Natural killer cell (primary cell): ENCODE measurements around the gene SLC25A26. TPM values are rescaled to one million over a fixed set of nuclear protein-coding genes. Genes with fewer than 3 reads are reported as not detected.
"Not testable (repeated sequence)": the region's sequence is repeated elsewhere in the genome, so short reads cannot be mapped to it uniquely, and the experiment has no call there.

Experiments
- ATAC-seq, 3 donors: fragments of 150-1000 bp in 2 of 3; fragments of 200-7000 bp in 1 of 3; cut with Tn5 transposase; 1 replicate in 1 of 3; 2 replicates in 2 of 3; pipeline ENCODE4 v1.10.0; 2021; ENCODE audit warnings: mild to moderate bottlenecking in 2 of 3, moderate library complexity in 2 of 3
- DNase-seq, 2 donors: peaks; one replicate each; pipeline versions ENCODE4 v3.0.0 to v3.0.0-alpha.2; 2013 to 2021; ENCODE audit warnings: mixed read lengths in 1 of 2
- H3K27ac ChIP-seq: one replicate; pipeline ENCODE4 v1.5.1; 2013; ENCODE audit warnings: mild to moderate bottlenecking, low read length
- H3K27me3 ChIP-seq: one replicate; pipeline ENCODE4 v1.6.1; 2013; ENCODE audit warnings: low read length; ENCODE audit not compliant: control insufficient read depth, insufficient read depth
- H3K36me3 ChIP-seq: one replicate; pipeline ENCODE4 v1.6.1; 2013; ENCODE audit warnings: low read length; ENCODE audit not compliant: control insufficient read depth, insufficient read depth
- H3K4me1 ChIP-seq: one replicate; pipeline ENCODE4 v1.6.1; 2013; ENCODE audit warnings: low read length; ENCODE audit not compliant: control insufficient read depth, insufficient read depth
- H3K4me3 ChIP-seq: one replicate; pipeline ENCODE4 v1.5.1; 2013; ENCODE audit warnings: low read length
- H3K9me3 ChIP-seq: one replicate; pipeline ENCODE4 v1.6.1; 2013; ENCODE audit warnings: low read length; ENCODE audit not compliant: control insufficient read depth, insufficient read depth
- H3K27ac Mint-ChIP-seq, 2 donors: one replicate each; pipeline ENCODE4 v1.8.0; 2022; ENCODE audit warnings: mild to moderate bottlenecking in 2 of 2, mixed read lengths in 2 of 2, moderate library complexity in 1 of 2
- H3K27me3 Mint-ChIP-seq, 2 donors: one replicate each; pipeline ENCODE4 v1.8.0; 2022; ENCODE audit warnings: low read depth in 2 of 2, mixed read lengths in 2 of 2
- H3K36me3 Mint-ChIP-seq: one replicate; pipeline ENCODE4 v1.8.0; 2022; ENCODE audit warnings: mixed read lengths
- H3K4me1 Mint-ChIP-seq, 2 donors: one replicate each; pipeline ENCODE4 v1.8.0; 2022; ENCODE audit warnings: mixed read lengths in 2 of 2
- H3K4me3 Mint-ChIP-seq: one replicate; pipeline ENCODE4 v1.8.0; 2022; ENCODE audit warnings: mild to moderate bottlenecking, moderate library complexity, mixed read lengths
- H3K9me3 Mint-ChIP-seq, 2 donors: one replicate each; pipeline ENCODE4 v1.8.0; 2022; ENCODE audit warnings: mixed read lengths in 2 of 2
- WGBS: methylation state at CpG from one replicate; pipeline ENCODE4 v1.1.7; 2013; ENCODE audit warnings: missing lambda C conversion rate; ENCODE audit not compliant: insufficient coverage; 5-methylcytosine and 5-hydroxymethylcytosine counted together
- intact Hi-C: fragments of 100-400 bp; cut with micrococcal nuclease; formaldehyde crosslinking; loops from one replicate; pipeline ENCODE4 v1.14.2; 2022
- total RNA-seq, 4 donors: library from RNA; stranded (reverse); fragments of 120-200 nt in 1 of 4; gene quantifications; one replicate each; pipeline versions ENCODE4 v1.2.3 to v1.2.4, GENCODE V29; 2013 to 2022
- TF ChIP-seq, protein P1 (sequence below): fragments of 200-600 bp; IDR thresholded peaks from one replicate; pipeline ENCODE4 v1.8.0; 2022; ENCODE audit warnings: antibody characterized with exemption

Gene SLC25A26
- total RNA-seq, 3 donors from 2014 or later (not counting 1 experiment from before 2014, with no cell fraction given): 18.4 to 23.9 (median 23.3) TPM

DNA sequence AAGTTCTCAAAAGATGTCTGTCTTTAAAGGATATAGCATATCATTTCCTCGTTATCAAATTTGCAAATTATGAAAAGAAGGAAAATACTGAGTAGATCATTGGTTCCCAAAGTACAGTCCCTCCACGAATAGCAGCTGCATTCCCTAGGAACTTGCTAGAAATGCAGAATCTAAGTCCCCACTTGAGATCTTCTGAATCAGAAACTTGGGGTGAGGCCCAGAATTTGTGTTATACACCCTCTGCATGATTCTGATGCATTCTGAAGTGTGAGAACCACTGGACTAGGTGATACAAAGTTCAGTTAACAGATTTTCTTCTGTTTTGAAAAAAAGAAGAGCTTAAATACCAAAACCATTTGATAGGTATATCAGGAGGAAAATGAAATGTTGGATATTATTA is 77.1 kb downstream of the SLC25A26 start:
- peaks cover 33% of the 10 kb centered on the region for H3K4me1 ChIP-seq
- ATAC-seq: peak; percentile 62 to 79 (median 74)
- DNase-seq: peak in 1 of 2 donors; percentile 51
- WGBS: 50% methylated on average over 1 of the region's 2 CpGs
- Mint-ChIP-seq H3K27ac (peak overlapping the region in 1 of 2 donors; percentile 90), H3K4me3 (peak overlapping the region; percentile 81), H3K27me3 (no peaks in the 10 kb centered on the region), H3K9me3 (no peaks in the 10 kb centered on the region), H3K4me1 (peaks cover 21 to 26% of the 10 kb centered on the region in 2 donors), H3K36me3 (no peaks in the 10 kb centered on the region)
- H3K9me3 ChIP-seq: no peaks in the 10 kb centered on the region
- H3K27ac ChIP-seq: peak overlapping the region; percentile 82
- TF ChIP-seq, protein P1, sequence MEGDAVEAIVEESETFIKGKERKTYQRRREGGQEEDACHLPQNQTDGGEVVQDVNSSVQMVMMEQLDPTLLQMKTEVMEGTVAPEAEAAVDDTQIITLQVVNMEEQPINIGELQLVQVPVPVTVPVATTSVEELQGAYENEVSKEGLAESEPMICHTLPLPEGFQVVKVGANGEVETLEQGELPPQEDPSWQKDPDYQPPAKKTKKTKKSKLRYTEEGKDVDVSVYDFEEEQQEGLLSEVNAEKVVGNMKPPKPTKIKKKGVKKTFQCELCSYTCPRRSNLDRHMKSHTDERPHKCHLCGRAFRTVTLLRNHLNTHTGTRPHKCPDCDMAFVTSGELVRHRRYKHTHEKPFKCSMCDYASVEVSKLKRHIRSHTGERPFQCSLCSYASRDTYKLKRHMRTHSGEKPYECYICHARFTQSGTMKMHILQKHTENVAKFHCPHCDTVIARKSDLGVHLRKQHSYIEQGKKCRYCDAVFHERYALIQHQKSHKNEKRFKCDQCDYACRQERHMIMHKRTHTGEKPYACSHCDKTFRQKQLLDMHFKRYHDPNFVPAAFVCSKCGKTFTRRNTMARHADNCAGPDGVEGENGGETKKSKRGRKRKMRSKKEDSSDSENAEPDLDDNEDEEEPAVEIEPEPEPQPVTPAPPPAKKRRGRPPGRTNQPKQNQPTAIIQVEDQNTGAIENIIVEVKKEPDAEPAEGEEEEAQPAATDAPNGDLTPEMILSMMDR: no peak
- intact Hi-C loops: no loop called here
- H3K4me3 ChIP-seq: no peak overlapping the region
- no peaks in the 10 kb centered on the region for H3K27me3 ChIP-seq
- no peaks in the 10 kb centered on the region for H3K36me3 ChIP-seq

DNA sequence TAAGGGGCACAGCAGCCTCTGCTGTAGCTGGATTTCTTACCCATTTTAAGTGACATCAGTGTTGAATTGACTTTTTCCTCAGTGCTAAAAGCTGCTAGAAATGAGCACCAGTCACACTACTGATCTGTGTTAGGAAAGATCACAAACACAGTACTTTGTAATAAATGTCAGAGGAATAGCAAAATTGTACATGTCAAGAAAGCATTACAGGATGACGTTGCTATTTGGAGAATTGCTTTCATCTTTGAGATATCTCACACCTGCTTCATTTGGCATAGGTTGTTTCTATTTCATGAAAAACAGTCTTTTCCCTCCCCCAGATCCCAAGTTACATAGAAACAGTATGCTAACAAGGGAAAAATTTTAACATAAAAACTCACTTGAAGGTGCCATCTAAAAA is 77.8 kb downstream of the SLC25A26 start:
- Histone ChIP-seq H3K4me3 (no peak overlapping the region), H3K36me3 (no peaks in the 10 kb centered on the region), H3K27me3 (no peaks in the 10 kb centered on the region), H3K27ac (peak overlapping the region; percentile 82), H3K4me1 (peaks cover 40% of the 10 kb centered on the region), H3K9me3 (no peaks in the 10 kb centered on the region)
- Mint-ChIP-seq H3K36me3 (no peaks in the 10 kb centered on the region), H3K9me3 (no peaks in the 10 kb centered on the region), H3K4me3 (peak overlapping the region; percentile 81), H3K27ac (peak overlapping the region in 1 of 2 donors; percentile 90), H3K4me1 (peaks cover 18 to 23% of the 10 kb centered on the region in 2 donors), H3K27me3 (no peaks in the 10 kb centered on the region)
- no CpG with 5 or more reads among the region's 1 CpG for WGBS
- ATAC-seq: peak in 2 of 3 donors; percentile 8 to 43
- TF ChIP-seq, protein P1: no peak
- peak in 1 of 2 donors; percentile 50 for DNase-seq
- intact Hi-C loops: no loop called here

DNA sequence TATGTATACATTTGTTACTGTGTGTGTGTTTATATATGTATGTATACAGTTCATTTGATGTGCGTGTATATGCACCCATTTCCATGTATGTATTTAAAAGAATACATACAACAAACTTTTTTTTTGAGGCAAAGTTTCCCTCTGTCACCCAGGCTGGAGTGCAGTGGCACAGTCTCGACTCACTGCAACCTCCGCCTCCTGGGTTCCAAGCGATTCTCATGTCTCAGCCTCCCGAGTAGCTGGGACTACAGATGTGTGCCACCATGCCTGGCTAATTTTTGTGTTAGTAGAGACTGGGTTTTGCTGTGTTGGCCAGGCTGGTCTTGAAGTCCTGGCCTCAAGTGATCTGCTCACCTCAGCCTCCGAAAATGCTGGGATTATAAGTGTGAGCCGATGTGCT is 78.3 kb downstream of the SLC25A26 start:
- H3K4me3 ChIP-seq, H3K36me3 Mint-ChIP-seq, H3K9me3 Mint-ChIP-seq, H3K9me3 ChIP-seq, H3K27me3 Mint-ChIP-seq, intact Hi-C loops, H3K4me3 Mint-ChIP-seq, H3K27me3 ChIP-seq, DNase-seq, ATAC-seq, H3K36me3 ChIP-seq: not testable (repeated sequence)
- Histone ChIP-seq H3K4me1 (peaks cover 45% of the 10 kb centered on the region), H3K27ac (peak overlapping the region; percentile 82)
- Mint-ChIP-seq H3K27ac (peak overlapping the region in 1 of 2 donors; percentile 90), H3K4me1 (peaks cover 18 to 23% of the 10 kb centered on the region in 2 donors)
- 97% methylated on average over 6 of the region's 7 CpGs for WGBS

DNA sequence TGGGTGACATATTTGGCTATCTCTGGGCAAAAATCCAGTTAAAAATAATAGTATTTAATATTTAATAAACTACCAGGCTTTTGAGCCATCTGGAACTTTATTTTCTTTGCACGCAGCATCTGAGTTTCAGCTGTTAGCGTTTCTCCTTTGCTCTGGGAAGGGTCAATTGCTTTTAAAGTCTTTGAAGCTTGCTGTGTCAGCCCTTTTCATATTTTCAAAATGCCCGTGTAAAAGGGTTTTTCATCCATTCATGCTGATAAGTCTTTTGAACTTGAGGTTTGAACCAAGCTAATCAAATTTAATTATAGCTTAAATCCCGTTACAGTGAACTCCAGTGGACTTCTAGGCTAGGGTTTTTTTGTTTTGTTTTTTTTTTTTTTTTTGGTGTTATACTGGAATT is 79.1 kb downstream of the SLC25A26 start:
- intact Hi-C loops: loop anchor here (5.0 kb wide), 2 partner anchors 172 to 1357 kb away; no protein-coding TSS in a partner anchor
- ATAC-seq (no peak), DNase-seq (no peak)
- Histone ChIP-seq H3K27ac (no peak overlapping the region), H3K4me3 (no peak overlapping the region), H3K27me3 (no peaks in the 10 kb centered on the region), H3K9me3 (no peaks in the 10 kb centered on the region), H3K4me1 (peaks cover 49% of the 10 kb centered on the region), H3K36me3 (no peaks in the 10 kb centered on the region)
- H3K4me3 Mint-ChIP-seq: no peak overlapping the region
- TF ChIP-seq, protein P1: no peak
- WGBS: 100% methylated on average over 4 of the region's 4 CpGs
- H3K4me1 Mint-ChIP-seq: peaks cover 18 to 23% of the 10 kb centered on the region in 2 donors
- H3K27ac Mint-ChIP-seq: peak overlapping the region in 1 of 2 donors; percentile 90
- no peaks in the 10 kb centered on the region for H3K9me3 Mint-ChIP-seq
- H3K36me3 Mint-ChIP-seq: no peaks in the 10 kb centered on the region
- H3K27me3 Mint-ChIP-seq: no peaks in the 10 kb centered on the region
